Calu3 (cell line): Measurements from ENCODE around the gene PAFAH1B1. TPM values are rescaled to one million over a fixed set of nuclear protein-coding genes. Genes with fewer than 3 reads are reported as not detected.

Source experiments
- BruUV-seq: library from RNA; stranded (reverse); fragments of 400-500 nt; replicated peaks from 2 replicates; lab custom pipeline; 2021; lab: Mats Ljungman, UMichigan
- CTCF ChIA-PET: fragments of 300-600 bp; sonication (Branson Sonifier 250); formaldehyde crosslinking; loops from one replicate; lab custom pipeline; 2022; ENCODE audit warnings: antibody characterized with exemption; lab: Charles Lee
- DNase-seq: peaks from one replicate; pipeline ENCODE4 v3.0.0; 2022
- H3K27ac Mint-ChIP-seq: one replicate; pipeline ENCODE4 v1.8.0; 2022; ENCODE audit warnings: mixed read lengths; ENCODE audit not compliant: unreplicated experiment
- H3K27me3 Mint-ChIP-seq: one replicate; pipeline ENCODE4 v1.8.0; 2022; ENCODE audit warnings: mixed read lengths; ENCODE audit not compliant: unreplicated experiment
- H3K36me3 Mint-ChIP-seq: one replicate; pipeline ENCODE4 v1.8.0; 2022; ENCODE audit warnings: mild to moderate bottlenecking, moderate library complexity, mixed read lengths; ENCODE audit not compliant: insufficient read depth, unreplicated experiment
- H3K4me1 Mint-ChIP-seq: one replicate; pipeline ENCODE4 v1.8.0; 2022; ENCODE audit warnings: mild to moderate bottlenecking, low read depth, mixed read lengths; ENCODE audit not compliant: unreplicated experiment
- H3K4me3 Mint-ChIP-seq: one replicate; pipeline ENCODE4 v1.8.0; 2022; ENCODE audit warnings: mild to moderate bottlenecking, low read depth, moderate library complexity, mixed read lengths; ENCODE audit not compliant: unreplicated experiment
- H3K9me3 Mint-ChIP-seq: one replicate; pipeline ENCODE4 v1.8.0; 2022; ENCODE audit warnings: low read depth, mixed read lengths; ENCODE audit not compliant: unreplicated experiment
- CTCF ChIP-seq: fragments of 200-600 bp; IDR thresholded peaks from one replicate; pipeline ENCODE4 v1.8.0; 2022; ENCODE audit warnings: antibody characterized with exemption; ENCODE audit not compliant: unreplicated experiment
- intact Hi-C: fragments of 100-400 bp; cut with micrococcal nuclease; formaldehyde crosslinking; loops from one replicate; pipeline ENCODE4 v1.10.0; 2022; ENCODE audit not compliant: unreplicated experiment
- total RNA-seq: library from RNA; stranded (reverse); gene quantifications from 2 replicates; pipeline ENCODE4 v1.2.3, GENCODE V29; 2022

The PAFAH1B1 gene
- total RNA-seq, 1 experiment from 2014 or later, result 99.8 TPM

GRCh38 chr17:2690165-2691068 lies 97.0 kb downstream of the PAFAH1B1 start:
- TF ChIP-seq CTCF, result no peak
- H3K4me1 Mint-ChIP-seq, result no peaks in the 10 kb centered on the region
- intact Hi-C loops, result no loop called here
- no peaks in the 10 kb centered on the region for H3K9me3 Mint-ChIP-seq
- no peaks in the 10 kb centered on the region for H3K27me3 Mint-ChIP-seq
- no peak overlapping the region for H3K27ac Mint-ChIP-seq
- no peak overlapping the region for H3K4me3 Mint-ChIP-seq
- DNase-seq, result no peak
- BruUV-seq, result no TSS peak
- peaks cover 57% of the 10 kb centered on the region for H3K36me3 Mint-ChIP-seq
- CTCF ChIA-PET, result no interaction called here

GRCh38 chr17:2691069-2691871 lies 97.8 kb downstream of the PAFAH1B1 start:
- CTCF ChIA-PET, result no interaction called here
- Mint-ChIP-seq H3K36me3 (peaks cover 59% of the 10 kb centered on the region), H3K27ac (no peak overlapping the region), H3K4me3 (no peak overlapping the region), H3K9me3 (no peaks in the 10 kb centered on the region), H3K27me3 (no peaks in the 10 kb centered on the region), H3K4me1 (no peaks in the 10 kb centered on the region)
- no peak for TF ChIP-seq CTCF
- no TSS peak for BruUV-seq
- intact Hi-C loops, result no loop called here
- DNase-seq, result no peak

DNA sequence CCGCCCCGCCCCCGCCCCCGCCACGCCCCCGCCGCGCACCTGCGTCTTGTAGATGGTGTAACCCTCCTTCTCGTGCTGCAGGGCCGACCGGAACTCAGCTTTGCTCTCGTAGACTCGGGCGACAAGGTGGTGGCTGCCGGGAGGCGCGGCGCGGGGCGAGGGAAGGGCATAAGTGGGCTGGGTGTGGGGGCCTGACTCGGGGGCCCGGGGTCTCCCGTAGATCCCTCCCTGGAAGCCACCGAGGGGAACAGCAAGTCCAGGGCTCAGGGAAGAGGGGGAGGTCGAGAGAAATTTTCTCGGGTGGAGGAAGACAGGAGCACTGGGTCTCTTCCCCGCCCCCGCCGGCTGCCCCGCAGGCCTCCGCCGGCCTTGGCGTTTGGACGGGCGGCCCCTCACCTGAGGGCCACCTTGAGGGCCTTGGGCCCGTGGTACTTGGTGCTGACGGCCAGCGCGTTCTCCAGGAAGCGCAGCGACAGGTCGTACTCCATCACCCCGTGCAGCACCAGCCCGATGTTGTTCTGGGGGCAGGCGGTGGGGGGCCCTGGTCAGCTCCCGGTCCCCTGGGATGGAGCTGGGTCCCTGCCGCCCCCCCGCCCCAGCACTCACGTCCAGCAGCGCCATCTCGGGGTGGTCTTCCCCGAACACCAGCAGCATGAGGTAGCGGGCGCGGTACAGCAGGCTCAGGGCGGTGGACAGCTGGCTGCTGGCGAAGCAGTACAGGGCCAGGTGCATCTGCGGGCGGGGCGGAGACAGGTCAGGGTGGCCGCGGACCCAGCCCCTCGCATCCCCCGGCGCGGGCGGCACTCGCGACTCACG lies 98.7 kb downstream of the PAFAH1B1 start:
- Mint-ChIP-seq H3K27ac (no peak overlapping the region), H3K4me3 (no peak overlapping the region), H3K4me1 (no peaks in the 10 kb centered on the region), H3K9me3 (no peaks in the 10 kb centered on the region), H3K27me3 (no peaks in the 10 kb centered on the region), H3K36me3 (peaks cover 64% of the 10 kb centered on the region)
- intact Hi-C loops, result no loop called here
- TF ChIP-seq CTCF, result no peak
- CTCF ChIA-PET, result interaction anchor here (0.5 kb wide), 1 partner anchor 940 kb away, joined by 6 read pairs; no protein-coding TSS in a partner anchor
- DNase-seq, result no peak
- BruUV-seq, result TSS peak; percentile 4

DNA sequence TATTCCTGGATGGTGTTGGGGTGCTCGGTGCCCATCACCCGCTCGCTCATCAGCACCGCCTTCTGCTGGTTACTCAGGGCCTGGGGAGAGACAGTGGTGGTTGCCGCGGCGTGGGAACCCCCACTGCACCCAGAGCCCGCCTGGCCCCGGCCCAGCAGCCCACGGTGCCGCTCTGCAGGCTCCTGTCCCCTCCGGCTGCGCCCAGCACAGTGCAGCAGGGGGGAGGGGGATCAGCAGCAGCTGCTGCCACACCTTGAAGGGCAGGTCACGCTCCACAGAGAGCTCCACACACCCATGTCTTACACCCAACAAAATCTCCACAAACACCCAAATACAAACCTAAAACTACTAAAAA lies 99.3 kb downstream of the PAFAH1B1 start:
- Mint-ChIP-seq H3K4me1 (no peaks in the 10 kb centered on the region), H3K36me3 (peaks cover 59% of the 10 kb centered on the region), H3K4me3 (no peak overlapping the region), H3K27ac (no peak overlapping the region), H3K9me3 (no peaks in the 10 kb centered on the region), H3K27me3 (no peaks in the 10 kb centered on the region)
- no peak for TF ChIP-seq CTCF
- DNase-seq, result no peak
- no TSS peak for BruUV-seq
- intact Hi-C loops, result no loop called here
- CTCF ChIA-PET, result no interaction called here
